ENCODE measurements around the gene RNF220. TPM values are rescaled to one million over a fixed set of nuclear protein-coding genes. Genes with fewer than 3 reads are reported as not detected.

RNF220 gene
- total RNA-seq, 2 experiments from 2014 or later, result 106 to 108 TPM

GRCh38 chr1:44594871-44595735 is 190.0 kb downstream of the RNF220 start:
- CTCF ChIA-PET, result interaction anchor here (0.7 to 2.9 kb wide), 12 partner anchors 9 to 378 kb away, joined by 3 to 14 read pairs (median 4); no protein-coding TSS in a partner anchor
- POLR2A ChIA-PET, result no interaction called here

DNA sequence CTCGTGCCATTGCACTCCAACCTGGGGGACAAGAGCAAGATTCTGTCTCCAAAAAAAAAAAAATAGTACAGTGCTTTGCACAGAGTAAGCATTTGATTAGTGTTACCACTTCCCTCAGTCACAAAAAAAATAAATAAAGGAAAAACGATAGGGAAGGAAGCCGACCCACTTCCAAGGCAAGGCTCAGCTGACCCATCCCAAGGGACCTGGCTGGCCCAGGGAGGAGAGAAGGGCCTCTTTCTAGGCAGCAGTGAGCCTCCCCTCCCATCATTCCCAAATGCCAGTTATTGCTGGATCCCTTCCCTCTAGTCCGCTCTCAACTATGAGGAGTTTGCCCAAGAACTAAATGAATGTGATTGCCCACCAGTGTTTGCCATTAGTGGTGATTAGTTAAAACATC is 191.5 kb downstream of the RNF220 start:
- CTCF ChIA-PET, result interaction anchor here (0.7 to 1.5 kb wide), 2 partner anchors 25 to 1608 kb away, joined by 3 to 4 read pairs; no protein-coding TSS in a partner anchor
- POLR2A ChIA-PET, result no interaction called here

DNA sequence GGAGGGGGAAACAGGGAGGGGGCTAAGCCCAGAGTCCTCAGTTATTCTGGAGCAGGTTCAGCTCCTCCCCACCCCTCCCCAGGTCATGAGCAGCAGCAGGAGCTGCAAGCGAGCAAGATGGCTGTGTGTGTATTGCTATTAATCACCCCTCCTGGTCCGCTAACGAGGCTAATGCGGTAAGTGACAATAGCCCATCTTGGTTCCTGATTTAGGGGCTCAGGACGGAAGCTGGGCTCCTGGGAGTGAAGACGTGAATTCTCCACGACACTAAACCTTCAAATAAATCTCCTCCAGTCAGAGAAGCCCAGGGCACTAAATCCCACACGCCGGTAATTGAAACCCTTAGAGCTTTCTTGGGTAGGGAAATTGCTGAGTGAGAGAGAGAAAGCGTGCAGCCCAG is 193.1 kb downstream of the RNF220 start:
- CTCF ChIA-PET, result interaction anchor here (1.1 to 1.6 kb wide), 2 partner anchors 11 to 55 kb away, joined by 3 read pairs; no protein-coding TSS in a partner anchor
- POLR2A ChIA-PET, result no interaction called here

DNA sequence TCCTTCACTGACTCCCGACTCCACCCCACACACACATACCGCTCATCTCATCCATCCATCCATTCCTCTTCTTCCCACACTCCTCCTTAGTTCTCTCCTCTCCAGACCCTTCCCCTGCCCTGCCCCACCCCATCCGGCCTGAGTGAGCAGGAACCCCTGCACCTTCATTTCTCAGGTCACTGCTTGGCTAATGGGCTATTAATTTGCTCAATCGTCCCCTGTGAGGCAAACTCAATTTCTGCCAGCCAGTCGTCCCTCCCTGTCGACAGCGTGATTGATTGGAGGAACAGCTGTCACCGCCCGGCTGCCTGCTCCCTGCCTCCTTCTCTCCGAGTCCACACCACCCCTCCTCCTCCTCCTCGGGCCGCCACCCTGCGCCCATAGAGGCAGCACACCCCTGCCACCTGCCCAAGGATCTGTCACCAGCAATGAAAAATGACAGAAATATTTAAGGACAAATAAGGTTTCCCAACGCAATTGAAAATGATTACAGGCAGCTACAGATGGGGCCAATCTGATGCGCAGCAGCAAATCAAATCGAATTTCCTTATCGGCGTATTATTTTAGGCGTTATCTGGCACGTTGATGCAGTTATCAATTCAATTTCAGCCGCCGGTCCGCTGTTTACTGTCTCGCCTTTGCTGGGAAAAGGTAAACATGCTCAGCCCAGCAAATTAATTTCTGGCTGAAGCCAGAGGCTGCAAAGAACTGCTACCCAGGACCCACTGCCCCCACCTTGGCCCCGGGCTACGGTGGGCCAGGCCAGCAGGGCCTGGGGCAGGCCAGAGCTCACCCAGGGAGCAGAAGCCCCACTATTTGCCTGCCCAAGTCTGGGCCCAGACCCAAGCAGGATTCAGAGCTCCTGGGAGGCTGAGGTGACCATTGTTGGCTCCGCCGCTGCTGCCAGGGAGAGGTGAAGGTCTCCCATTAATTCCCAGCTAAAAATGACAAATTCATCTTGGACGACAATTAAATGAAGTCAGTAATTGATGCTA is 197.9 kb downstream of the RNF220 start:
- POLR2A ChIA-PET, result no interaction called here
- CTCF ChIA-PET, result interaction anchor here (2.0 kb wide), 1 partner anchor 8 kb away, joined by 5 read pairs; no protein-coding TSS in a partner anchor

GRCh38 chr1:44603718-44604117 is 198.7 kb downstream of the RNF220 start:
- CTCF ChIA-PET, result interaction anchor here (1.1 to 2.0 kb wide), 2 partner anchors 9 to 49 kb away, joined by 3 to 5 read pairs; no protein-coding TSS in a partner anchor
- POLR2A ChIA-PET, result no interaction called here

DNA sequence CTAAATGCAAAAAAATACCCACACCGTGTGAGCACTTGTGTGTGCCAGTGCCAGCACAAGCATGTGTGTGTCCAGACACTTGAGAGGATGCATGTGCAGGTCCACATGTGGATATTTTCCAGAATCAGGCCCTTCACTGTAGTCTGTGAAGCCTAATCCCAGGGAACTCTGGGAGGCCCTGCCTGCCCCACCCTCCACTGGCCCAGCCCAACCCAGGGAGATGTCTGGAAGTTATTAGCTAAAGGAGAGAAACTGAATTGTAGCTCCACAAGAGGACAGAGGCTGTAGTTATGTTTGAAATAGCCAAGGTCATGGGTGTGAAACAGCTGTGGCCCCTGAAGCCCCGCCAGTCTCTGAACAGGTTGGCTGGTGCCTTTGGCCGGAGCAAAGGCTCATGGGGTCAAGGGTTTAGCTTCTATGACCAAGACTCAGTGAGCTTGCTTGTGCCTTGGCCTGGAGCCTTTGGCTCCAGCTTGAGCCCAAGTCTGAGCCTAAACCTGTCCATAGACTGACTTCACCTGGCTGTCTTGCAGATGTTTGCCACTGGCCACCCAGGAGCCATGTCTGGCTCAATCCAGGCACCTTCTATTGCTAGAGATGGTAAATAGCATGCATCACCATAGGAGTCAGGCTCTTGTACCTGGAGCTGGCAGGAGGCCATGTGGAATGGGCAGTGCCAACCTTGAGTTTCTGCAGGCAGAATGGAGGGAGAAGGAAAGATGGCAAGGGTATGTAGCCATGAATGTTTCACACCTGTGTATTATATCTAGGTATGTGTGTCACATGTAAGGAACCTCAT is 199.3 kb downstream of the RNF220 start:
- ChIA-PET POLR2A (no interaction called here), CTCF (interaction anchor here (1.1 to 2.0 kb wide), 2 partner anchors 10 to 48 kb away, joined by 3 to 5 read pairs; no protein-coding TSS in a partner anchor)

GRCh38 chr1:44605914-44606615 is 201.0 kb downstream of the RNF220 start:
- POLR2A ChIA-PET, result no interaction called here

GRCh38 chr1:44606701-44607281 is 201.7 kb downstream of the RNF220 start:
- POLR2A ChIA-PET, result no interaction called here
- CTCF ChIA-PET, result interaction anchor here (1.4 kb wide), 1 partner anchor 46 kb away, joined by 5 read pairs; no protein-coding TSS in a partner anchor

More at GRCh38 chr1:44605914-44606615, 201.0 kb downstream of the RNF220 start:
- CTCF ChIA-PET, result interaction anchor here (1.4 kb wide), 1 partner anchor 47 kb away, joined by 5 read pairs; no protein-coding TSS in a partner anchor

DNA sequence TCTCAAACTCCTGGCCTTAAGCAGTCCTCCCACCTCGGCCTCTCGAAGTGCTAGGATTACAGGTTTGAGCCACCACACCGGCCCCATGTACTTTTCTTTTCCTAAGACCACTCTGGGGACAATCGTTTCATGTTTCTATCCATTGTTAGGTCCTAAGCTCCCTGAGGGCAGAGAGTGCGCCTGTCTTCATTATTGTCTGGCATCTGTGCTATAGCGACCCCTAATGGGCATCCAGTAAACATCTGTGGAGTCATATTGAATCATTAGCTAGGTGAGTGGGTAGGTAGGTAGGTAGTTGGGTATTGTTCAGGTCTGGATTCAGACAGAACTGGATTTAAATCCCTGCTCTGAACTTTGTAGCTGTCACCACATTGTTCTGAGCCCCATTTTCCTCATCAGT is 203.1 kb downstream of the RNF220 start:
- ChIA-PET POLR2A (no interaction called here), CTCF (interaction anchor here (1.1 to 5.7 kb wide), 2 partner anchors 13 to 44 kb away, joined by 3 to 27 read pairs; no protein-coding TSS in a partner anchor)

DNA sequence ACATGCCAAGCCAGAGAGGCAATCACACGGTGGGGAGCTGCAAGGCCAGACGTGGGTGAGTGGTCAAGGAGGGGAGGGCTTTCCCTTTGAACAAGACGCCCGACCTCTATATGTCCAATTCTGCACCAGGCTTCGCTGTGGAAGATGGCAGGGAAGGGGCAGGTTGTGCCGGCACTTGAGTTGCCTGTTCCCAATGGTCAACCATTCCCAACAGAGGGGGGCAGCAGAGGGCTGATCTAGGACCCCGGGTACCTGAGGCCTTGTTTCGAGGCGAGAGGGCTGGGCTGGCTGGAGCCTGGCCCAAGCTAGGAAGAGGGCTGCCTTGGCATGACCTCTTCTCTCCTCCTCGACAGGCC is 204.3 kb downstream of the RNF220 start:
- POLR2A ChIA-PET, result interaction anchor here (1.9 kb wide), 1 partner anchor 22 kb away, joined by 4 read pairs; no protein-coding TSS in a partner anchor
- CTCF ChIA-PET, result interaction anchor here (0.9 to 5.7 kb wide), 5 partner anchors 11 to 55 kb away, joined by 3 to 27 read pairs (median 3); no protein-coding TSS in a partner anchor

DNA sequence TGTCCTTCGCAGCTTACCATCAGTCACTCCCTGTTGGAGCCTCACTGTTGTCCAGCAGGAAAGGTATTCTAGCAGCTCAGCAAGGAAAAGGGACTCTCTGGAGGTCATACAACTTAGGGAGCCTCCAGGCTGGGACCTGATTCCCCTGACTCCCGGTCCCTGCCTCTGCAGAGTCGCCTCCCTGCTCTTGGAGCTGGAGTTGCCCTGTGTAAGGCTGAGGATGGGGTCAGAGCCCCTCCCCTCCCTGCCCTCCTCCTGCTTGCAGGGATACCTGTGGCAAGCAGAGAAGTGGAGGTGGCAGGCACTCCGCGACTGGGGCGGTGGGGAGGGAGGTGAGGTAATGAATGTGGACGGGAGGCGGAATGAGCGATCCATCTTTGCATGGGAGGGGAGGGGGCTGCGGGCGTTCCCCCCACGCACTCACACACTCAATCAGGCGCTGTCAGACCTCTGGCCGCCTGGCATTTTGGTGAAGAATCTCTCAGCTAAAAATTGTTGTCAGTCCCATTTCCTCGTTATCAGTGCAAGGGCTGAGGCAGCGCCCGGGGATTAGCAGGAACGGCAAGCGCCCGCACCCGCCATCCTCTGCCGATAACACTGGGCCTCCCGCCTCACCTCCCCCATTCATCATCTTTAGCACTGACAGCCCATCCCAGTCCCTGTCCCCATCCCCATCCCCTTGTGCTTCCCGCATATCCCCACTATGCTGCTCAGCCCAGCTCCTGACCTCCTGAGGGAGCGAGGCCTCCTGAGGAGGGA is 204.9 kb downstream of the RNF220 start:
- POLR2A ChIA-PET, result interaction anchor here (1.9 kb wide), 1 partner anchor 22 kb away, joined by 4 read pairs; no protein-coding TSS in a partner anchor

DNA sequence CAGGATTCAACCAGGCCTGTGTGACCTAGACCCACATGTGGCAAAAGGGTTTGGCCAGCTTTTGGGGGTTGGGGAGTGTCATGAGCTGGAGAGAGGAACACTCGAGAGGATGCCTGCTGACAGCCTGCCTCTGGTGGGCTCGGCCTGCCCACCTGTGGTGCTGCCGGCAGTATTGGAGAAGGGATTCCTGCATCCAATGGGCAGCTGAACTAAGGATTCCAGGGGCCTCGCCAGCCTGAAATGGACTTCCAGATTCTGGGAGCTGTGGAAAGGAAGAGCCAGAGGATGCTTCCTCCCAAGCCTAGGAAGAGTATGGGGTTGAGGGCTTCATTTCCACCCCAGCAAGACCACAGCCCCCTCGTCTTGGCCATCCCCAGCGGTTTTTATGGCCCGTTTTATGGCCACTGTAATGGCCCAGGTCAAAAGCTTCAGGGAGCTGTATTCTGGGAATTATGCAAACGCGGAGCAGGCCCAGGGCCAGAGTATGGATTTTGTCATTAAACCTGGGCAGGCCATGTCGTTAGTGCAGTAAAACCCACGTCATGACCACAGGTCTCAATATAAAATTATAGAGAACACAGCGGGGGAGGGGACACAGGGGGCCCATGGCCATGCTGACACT is 205.6 kb downstream of the RNF220 start:
- ChIA-PET POLR2A (interaction anchor here (1.9 kb wide), 1 partner anchor 21 kb away, joined by 4 read pairs; no protein-coding TSS in a partner anchor), CTCF (interaction anchor here (1.1 to 5.7 kb wide), 2 partner anchors 15 to 42 kb away, joined by 4 to 27 read pairs; no protein-coding TSS in a partner anchor)

More for the DNA sequence above, 204.9 kb downstream of the RNF220 start:
- CTCF ChIA-PET, result interaction anchor here (0.9 to 5.7 kb wide), 4 partner anchors 12 to 54 kb away, joined by 3 to 27 read pairs (median 4); no protein-coding TSS in a partner anchor

DNA sequence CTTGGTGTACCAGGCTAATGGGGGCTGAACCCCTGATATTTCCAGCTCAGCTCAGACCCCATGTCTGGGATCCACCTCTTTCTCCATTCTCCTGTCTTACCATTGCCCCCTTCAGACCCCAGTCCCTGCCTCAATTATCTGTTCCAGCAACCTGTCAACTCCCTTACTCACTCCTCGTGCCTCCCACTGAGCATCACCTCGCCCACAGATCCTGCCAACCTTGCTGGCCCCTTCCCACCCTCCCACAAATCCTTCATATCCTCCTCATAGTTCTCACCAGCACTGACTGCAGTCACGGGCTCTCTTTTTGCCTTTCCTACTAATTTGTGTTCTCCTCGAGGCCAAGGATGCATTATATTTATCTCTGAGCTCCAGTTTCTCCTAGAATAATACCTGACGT is 206.4 kb downstream of the RNF220 start:
- ChIA-PET POLR2A (no interaction called here), CTCF (interaction anchor here (5.7 kb wide), 1 partner anchor 41 kb away, joined by 27 read pairs; no protein-coding TSS in a partner anchor)

DNA sequence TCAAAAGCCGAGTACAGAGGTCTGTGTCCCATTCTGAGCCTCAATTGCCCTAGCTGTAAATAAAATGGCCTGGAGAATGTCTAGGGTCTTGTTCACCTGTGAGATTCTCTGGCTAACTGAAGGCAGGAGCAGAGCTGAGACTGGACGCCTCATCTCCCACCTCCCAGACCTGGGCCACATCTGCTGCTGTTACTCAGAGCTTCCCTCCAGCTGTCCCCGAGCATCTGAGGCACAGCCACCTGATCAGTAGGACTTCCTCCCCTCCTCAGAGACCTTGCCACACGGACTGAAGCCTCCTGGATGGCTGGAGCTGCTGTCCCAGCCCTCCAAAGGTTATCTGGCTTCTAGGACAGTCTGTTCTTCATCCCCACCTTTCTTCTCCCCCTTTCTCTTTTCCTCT is 206.8 kb downstream of the RNF220 start:
- ChIA-PET CTCF (interaction anchor here (5.7 kb wide), 1 partner anchor 40 kb away, joined by 27 read pairs; no protein-coding TSS in a partner anchor), POLR2A (no interaction called here)

- CTCF ChIA-PET, result no interaction called here
Measured at GRCh38 chr1:44613941-44614340, 208.9 kb downstream of the RNF220 start.

More at GRCh38 chr1:44613941-44614340, 208.9 kb downstream of the RNF220 start:
- POLR2A ChIA-PET, result no interaction called here
